H9 (cell line): ENCODE results near the gene BEND7. TPM values are rescaled to one million over a fixed set of nuclear protein-coding genes. Genes with fewer than 3 reads are reported as not detected.

Experiments used
- DNase-seq: peaks from one replicate; pipeline ENCODE4 v3.0.0-alpha.2; 2017
- H2AFZ ChIP-seq: one replicate; pipeline ENCODE4 v1.6.1; 2013; ENCODE audit warnings: mild to moderate bottlenecking, low read length, control low read depth, moderate library complexity
- H2AK5ac ChIP-seq: 2 replicates; pipeline ENCODE4 v1.6.1; 2013; ENCODE audit warnings: low read length, control low read depth, mixed read lengths; ENCODE audit not compliant: insufficient read length
- H2BK120ac ChIP-seq: one replicate; pipeline ENCODE4 v1.6.1; 2013; ENCODE audit warnings: low read depth, mild to moderate bottlenecking, low read length, control low read depth, inconsistent platforms; ENCODE audit not compliant: poor library complexity, severe bottlenecking
- H2BK12ac ChIP-seq: 2 replicates; pipeline ENCODE4 v1.6.1; 2013; ENCODE audit warnings: low read length, control low read depth, mixed read lengths, low read depth; ENCODE audit not compliant: insufficient read length
- H2BK15ac ChIP-seq: 2 replicates; pipeline ENCODE4 v1.6.1; 2013; ENCODE audit warnings: low read depth, low read length, control low read depth
- H2BK20ac ChIP-seq: one replicate; pipeline ENCODE4 v1.6.1; 2013; ENCODE audit warnings: low read depth, mild to moderate bottlenecking, low read length, control low read depth, inconsistent platforms; ENCODE audit not compliant: poor library complexity, severe bottlenecking
- H2BK5ac ChIP-seq: 2 replicates; pipeline ENCODE4 v1.6.1; 2013; ENCODE audit warnings: low read length, control low read depth, mixed read lengths; ENCODE audit not compliant: insufficient read length
- H3K14ac ChIP-seq: 2 replicates; pipeline ENCODE4 v1.6.1; 2013; ENCODE audit warnings: low read length, control low read depth; ENCODE audit not compliant: insufficient read depth
- H3K18ac ChIP-seq: 2 replicates; pipeline ENCODE4 v1.6.1; 2013; ENCODE audit warnings: low read depth, mild to moderate bottlenecking, mixed read lengths, low read length, control low read depth; ENCODE audit not compliant: insufficient read length
- H3K23ac ChIP-seq: 2 replicates; pipeline ENCODE4 v1.6.1; 2013; ENCODE audit warnings: low read length, control low read depth, mixed read lengths, low read depth; ENCODE audit not compliant: insufficient read length
- H3K23me2 ChIP-seq: 2 replicates; pipeline ENCODE4 v1.6.1; 2013; ENCODE audit warnings: low read depth, mild to moderate bottlenecking, mixed read lengths, low read length, control low read depth; ENCODE audit not compliant: insufficient read length, poor library complexity, severe bottlenecking
- H3K27ac ChIP-seq: 2 replicates; pipeline ENCODE4 v1.5.1; 2013; ENCODE audit warnings: low read length, control low read depth, mixed read lengths, low read depth; ENCODE audit not compliant: insufficient read length
- H3K27me3 ChIP-seq: 2 replicates; pipeline ENCODE4 v1.6.1; 2013; ENCODE audit warnings: low read length, control low read depth, inconsistent platforms; ENCODE audit not compliant: insufficient read depth
- H3K4ac ChIP-seq: 2 replicates; pipeline ENCODE4 v1.6.1; 2013; ENCODE audit warnings: low read depth, mild to moderate bottlenecking, control low read depth, inconsistent platforms, low read length, moderate library complexity
- H3K4me1 ChIP-seq: 2 replicates; pipeline ENCODE4 v1.6.1; 2013; ENCODE audit warnings: low read length, control low read depth, inconsistent platforms; ENCODE audit not compliant: insufficient read depth
- H3K4me2 ChIP-seq: 2 replicates; pipeline ENCODE4 v1.6.1; 2013; ENCODE audit warnings: low read length, control low read depth, mixed read lengths; ENCODE audit not compliant: insufficient read length, insufficient read depth
- H3K56ac ChIP-seq: 2 replicates; pipeline ENCODE4 v1.6.1; 2013; ENCODE audit warnings: low read depth, mild to moderate bottlenecking, mixed read lengths, low read length, control low read depth; ENCODE audit not compliant: insufficient read length
- H3K79me1 ChIP-seq: 2 replicates; pipeline ENCODE4 v1.6.1; 2013; ENCODE audit warnings: low read depth, mild to moderate bottlenecking, moderate library complexity, low read length, control low read depth, inconsistent platforms; ENCODE audit not compliant: insufficient read depth, poor library complexity, severe bottlenecking
- H3K79me2 ChIP-seq: 2 replicates; pipeline ENCODE4 v1.6.1; 2013; ENCODE audit warnings: low read length, control low read depth, inconsistent platforms; ENCODE audit not compliant: insufficient read depth
- H3K9ac ChIP-seq: 2 replicates; pipeline ENCODE4 v1.6.1; 2013; ENCODE audit warnings: low read length, control low read depth, mixed read lengths; ENCODE audit not compliant: insufficient read length; ENCODE audit errors: extremely low read depth
- H3K9me3 ChIP-seq: one replicate; pipeline ENCODE4 v1.6.1; 2013; ENCODE audit warnings: low read depth, low read length, inconsistent platforms; ENCODE audit not compliant: control insufficient read depth
- H3T11ph ChIP-seq: one replicate; pipeline ENCODE4 v1.6.1; 2013; ENCODE audit warnings: mild to moderate bottlenecking, low read length, control low read depth, inconsistent platforms
- H4K20me1 ChIP-seq: one replicate; pipeline ENCODE4 v1.6.1; 2013; ENCODE audit not compliant: control insufficient read depth, insufficient read length, insufficient read depth
- H4K5ac ChIP-seq: 2 replicates; pipeline ENCODE4 v1.6.1; 2013; ENCODE audit warnings: low read depth, mild to moderate bottlenecking, mixed read lengths, low read length, control low read depth; ENCODE audit not compliant: insufficient read length
- H4K8ac ChIP-seq: replicated peaks from 2 replicates; pipeline ENCODE4 v1.6.1; 2013; ENCODE audit warnings: low read length, control low read depth, mixed read lengths, low read depth; ENCODE audit not compliant: insufficient read length
- H4K91ac ChIP-seq: 2 replicates; pipeline ENCODE4 v1.6.1; 2013; ENCODE audit warnings: low read depth, mild to moderate bottlenecking, moderate library complexity, mixed read lengths, low read length, control low read depth; ENCODE audit not compliant: insufficient read length
- H3K27ac Mint-ChIP-seq, 3 experiments: 2 replicates in 2 of 3; 3 replicates in 1 of 3; pipeline ENCODE4 v1.8.0; 2020 to 2021; ENCODE audit warnings: mixed read lengths in 3 of 3, mild to moderate bottlenecking in 1 of 3, moderate library complexity in 1 of 3
- H3K27me3 Mint-ChIP-seq: 2 replicates; pipeline ENCODE4 v1.8.0; 2021; ENCODE audit warnings: low read depth, mild to moderate bottlenecking, moderate library complexity, mixed read lengths
- H3K36me3 Mint-ChIP-seq, 3 experiments: 2 replicates in 2 of 3; 3 replicates in 1 of 3; pipeline ENCODE4 v1.8.0; 2020 to 2021; ENCODE audit warnings: low read depth in 3 of 3, mixed read lengths in 3 of 3; ENCODE audit not compliant: insufficient read depth in 1 of 3
- H3K4me1 Mint-ChIP-seq, 2 experiments: 2 replicates each; pipeline ENCODE4 v1.8.0; 2020; ENCODE audit warnings: mixed read lengths in 2 of 2
- H3K4me3 Mint-ChIP-seq, 2 experiments: 2 replicates in 1 of 2; 3 replicates in 1 of 2; pipeline ENCODE4 v1.8.0; 2020 to 2021; ENCODE audit warnings: mild to moderate bottlenecking in 2 of 2, mixed read lengths in 2 of 2, moderate library complexity in 1 of 2
- H3K9me3 Mint-ChIP-seq, 2 experiments: 2 replicates in 1 of 2; 3 replicates in 1 of 2; pipeline ENCODE4 v1.8.0; 2020; ENCODE audit warnings: mild to moderate bottlenecking in 2 of 2, mixed read lengths in 2 of 2, moderate library complexity in 1 of 2
- CTCF ChIP-seq: fragments of 200-600 bp; sonication (generic); conservative IDR thresholded peaks from 3 replicates; pipeline ENCODE4 v1.8.0; 2021; ENCODE audit warnings: antibody characterized with exemption, mild to moderate bottlenecking
- WGBS: extraction: QIAGEN DNeasy Blood & Tissue Kit; methylation state at CpG from one replicate; pipeline ENCODE4 v1.1.7; 2013; ENCODE audit warnings: missing lambda C conversion rate, low lambda C conversion rate, mixed read lengths; ENCODE audit not compliant: insufficient read length; ENCODE audit errors: extremely low coverage; 5-methylcytosine and 5-hydroxymethylcytosine counted together
- total RNA-seq: library from RNA; stranded (reverse); gene quantifications from 2 replicates; pipeline ENCODE4 v1.2.1, GENCODE V29; 2021

Gene BEND7
- total RNA-seq, 1 experiment from 2014 or later = 17.7 TPM

GRCh38 chr10:13550802-13551201 lies 22.0 kb upstream of the BEND7 start:
- Histone ChIP-seq H4K8ac (no peak overlapping the region), H2BK12ac (no peak overlapping the region), H3K9ac (no peak overlapping the region), H3K27ac (no peak overlapping the region), H3K23ac (no peak overlapping the region), H3K79me1 (no peaks in the 10 kb centered on the region), H3T11ph (no peak overlapping the region), H3K79me2 (no peaks in the 10 kb centered on the region), H3K56ac (no peak overlapping the region), H4K5ac (no peak overlapping the region), H3K9me3 (no peaks in the 10 kb centered on the region), H3K4me2 (no peak overlapping the region), H3K27me3 (no peaks in the 10 kb centered on the region), H4K20me1 (no peaks in the 10 kb centered on the region), H2AK5ac (no peak overlapping the region), H3K4me1 (no peaks in the 10 kb centered on the region), H2BK15ac (no peak overlapping the region), H3K14ac (no peak overlapping the region), H2BK120ac (no peak overlapping the region), H2AFZ (no peak overlapping the region), H2BK20ac (no peak overlapping the region), H2BK5ac (no peak overlapping the region), H3K18ac (no peak overlapping the region), H4K91ac (no peak overlapping the region), H3K23me2 (no peaks in the 10 kb centered on the region), H3K4ac (no peak overlapping the region)
- H3K9me3 Mint-ChIP-seq = peaks cover 2 to 7% of the 10 kb centered on the region in 2 experiments; a peak in 3 of 5 replicates
- peaks cover 4% of the 10 kb centered on the region for H3K27me3 Mint-ChIP-seq
- TF ChIP-seq CTCF = no peak
- H3K27ac Mint-ChIP-seq = no peak overlapping the region
- no peaks in the 10 kb centered on the region for H3K4me1 Mint-ChIP-seq
- WGBS = no CpG with 5 or more reads among the region's 2 CpGs
- no peak overlapping the region for H3K4me3 Mint-ChIP-seq
- no peak for DNase-seq
- no peaks in the 10 kb centered on the region for H3K36me3 Mint-ChIP-seq
